GM12878 (cell line): ENCODE measurements around the gene ZDHHC14. TPM values are rescaled to one million over a fixed set of nuclear protein-coding genes. Genes with fewer than 3 reads are reported as not detected.

Source experiments
- ATAC-seq: fragments of 200-7000 bp; cut with Tn5 transposase; 3 replicates; pipeline ENCODE4 v1.9.1; 2020; ENCODE audit warnings: mild to moderate bottlenecking, moderate library complexity
- BruUV-seq: library from RNA; stranded (reverse); fragments of 400-500 nt; replicated peaks from 2 replicates; lab custom pipeline; 2021; lab: Mats Ljungman, UMichigan
- CTCF ChIA-PET: fragments of 300-600 bp; sonication (Branson Sonifier 250); formaldehyde crosslinking; extraction: SDS; loops from one replicate; lab custom pipeline; 2021; ENCODE audit warnings: inconsistent platforms; lab: Yijun Ruan, JAX
- POLR2A ChIA-PET: fragments of 350-600 bp; formaldehyde crosslinking; extraction: SDS; loops from one replicate; lab custom pipeline; 2021; ENCODE audit warnings: inconsistent platforms; lab: Charles Lee
- RAD21 ChIA-PET: fragments of 300-600 bp; sonication (Branson Sonifier 250); formaldehyde crosslinking; loops from one replicate; lab custom pipeline; 2023; ENCODE audit warnings: antibody characterized with exemption; ENCODE audit not compliant: unreplicated experiment; lab: Charles Lee
- SMC1A ChIA-PET: fragments of 300-600 bp; sonication (Branson Sonifier 250); formaldehyde crosslinking; loops from one replicate; lab custom pipeline; 2023; ENCODE audit not compliant: unreplicated experiment, uncharacterized antibody; lab: Charles Lee
- DNase-seq: peaks from one replicate; pipeline ENCODE4 v3.0.0-alpha.2; 2011; ENCODE audit warnings: low read depth, low spot score
- FAIRE-seq: peaks from 3 replicates; lab custom pipeline; 2011; peaks lifted over from hg19 to GRCh38; lab: Jason Lieb, UNC
- H2AFZ ChIP-seq: 2 replicates; pipeline ENCODE4 v1.6.0; 2011; ENCODE audit warnings: low read depth, low read length, control low read depth; ENCODE audit not compliant: control insufficient read depth
- H3K27ac ChIP-seq: 2 replicates; pipeline ENCODE4 v1.5.1; 2011; ENCODE audit warnings: control low read depth; ENCODE audit not compliant: control insufficient read depth, insufficient read depth
- H3K27me3 ChIP-seq, 2 experiments: replicated peaks in 1 of 2; 2 replicates each; pipeline versions ENCODE4 v1.6.0 to v1.6.1; 2011; ENCODE audit warnings: low read length in 1 of 2; ENCODE audit not compliant: control insufficient read depth in 2 of 2, insufficient read depth in 2 of 2
- H3K36me3 ChIP-seq, 2 experiments: 2 replicates each; pipeline ENCODE4 v1.5.1; 2011; ENCODE audit warnings: low read length in 1 of 2; ENCODE audit not compliant: control insufficient read depth in 2 of 2, insufficient read depth in 2 of 2
- H3K4me1 ChIP-seq: 2 replicates; pipeline ENCODE4 v1.6.1; 2011; ENCODE audit warnings: mild to moderate bottlenecking, low read length, moderate library complexity, mixed read lengths; ENCODE audit not compliant: control insufficient read depth, insufficient read depth
- H3K4me2 ChIP-seq: 2 replicates; pipeline ENCODE4 v1.6.0; 2011; ENCODE audit warnings: control low read depth; ENCODE audit not compliant: control insufficient read depth, insufficient read depth
- H3K4me3 ChIP-seq: fragments of 200-600 bp; sonication (generic); 2 replicates; pipeline ENCODE4 v1.5.1; 2016
- H3K79me2 ChIP-seq: 2 replicates; pipeline ENCODE4 v1.6.0; 2011; ENCODE audit warnings: low read length; ENCODE audit not compliant: control insufficient read depth, insufficient read depth
- H3K9ac ChIP-seq: 2 replicates; pipeline ENCODE4 v1.8.0; 2011; ENCODE audit warnings: low read length, control low read depth, mixed read lengths; ENCODE audit not compliant: control insufficient read depth, insufficient read depth
- H3K9me3 ChIP-seq: replicated peaks from 3 replicates; pipeline ENCODE4 v1.5.1; 2011; ENCODE audit warnings: mild to moderate bottlenecking, low read length; ENCODE audit not compliant: control insufficient read depth, insufficient read depth
- H4K20me1 ChIP-seq: 2 replicates; pipeline ENCODE4 v1.6.0; 2011; ENCODE audit not compliant: control insufficient read depth, insufficient read depth
- DPF2 ChIP-seq: fragments of 450-650 bp; IDR thresholded peaks from 2 replicates; pipeline ENCODE4 v1.6.1; 2017; ENCODE audit warnings: mild to moderate bottlenecking
- NR2C2 ChIP-seq: IDR thresholded peaks from 2 replicates; pipeline ENCODE4 v1.6.1; 2011; ENCODE audit warnings: borderline replicate concordance, low read depth; ENCODE audit not compliant: control insufficient read depth, insufficient read length
- NRF1 ChIP-seq: conservative IDR thresholded peaks from 2 replicates; pipeline ENCODE4 v1.6.1; 2011; ENCODE audit warnings: mild to moderate bottlenecking, low read depth, low read length, improper control_type of control experiment
- WRNIP1 ChIP-seq: IDR thresholded peaks from 2 replicates; pipeline ENCODE4 v1.6.1; 2011; ENCODE audit warnings: low read depth, low read length, improper control_type of control experiment, borderline replicate concordance
- ZNF274 ChIP-seq: IDR thresholded peaks from one replicate; pipeline ENCODE4 v1.8.0; 2011; ENCODE audit not compliant: insufficient read length, insufficient read depth
- WGBS: methylation state at CpG from one replicate; pipeline ENCODE4 v1.1.6; 2016; ENCODE audit warnings: low lambda C conversion rate; ENCODE audit not compliant: insufficient replicate concordance, insufficient coverage; ENCODE audit errors: missing lambda C conversion rate; 5-methylcytosine and 5-hydroxymethylcytosine counted together
- in situ Hi-C: fragments of 300-500 bp; cut with MboI; formaldehyde crosslinking; loops from 9 replicates; pipeline ENCODE4 v1.14.3; 2018; ENCODE audit warnings: mixed read lengths
- intact Hi-C: fragments of 100-400 bp; cut with micrococcal nuclease; formaldehyde crosslinking; loops from one replicate; pipeline ENCODE4 v1.14.2; 2022; ENCODE audit not compliant: unreplicated experiment
- polyA plus RNA-seq, 11 experiments: library from polyadenylated mRNA; depleted of rRNA in 4 of 11; unstranded in 6 of 11; stranded (reverse) in 5 of 11; fragments of >200 nt; fragmentation: Nextera tagmentation in 4 of 11; fragmentation: Illumina TruSeq in 1 of 11; extraction: Ambion mirVana in 4 of 11; extraction: Trizol in 1 of 11; gene quantifications; 1 replicate in 1 of 11; 2 replicates in 10 of 11; pipeline versions ENCODE4 v1.2.1 to v1.2.3, GENCODE V29; 2011 to 2016; ENCODE audit warnings: inconsistent platforms in 2 of 11, missing spikeins in 2 of 11, low read depth in 1 of 11
- total RNA-seq, 4 experiments: library from RNA; depleted of rRNA in 3 of 4; stranded (reverse); fragments of >200 nt in 3 of 4; fragmentation: Illumina TruSeq in 1 of 4; extraction: Trizol in 1 of 4; gene quantifications; 2 replicates each; pipeline versions ENCODE4 v1.2.1 to v1.2.3, GENCODE V29; 2013 to 2021
- TF ChIP-seq, protein P1 (sequence below): IDR thresholded peaks from 2 replicates; pipeline ENCODE4 v1.6.1; 2011; ENCODE audit warnings: borderline replicate concordance, low read depth, mild to moderate bottlenecking, moderate library complexity, mixed read lengths, low read length; ENCODE audit not compliant: insufficient read depth; ENCODE audit errors: extremely low read length

Gene ZDHHC14
- total and polyA plus RNA-seq, 10 of the 15 experiments (the other 5 are each of a cell fraction or from before 2014, with no cell fraction given), result 0.15 to 16.0 (median 0.76) TPM; not detected in 1

DNA sequence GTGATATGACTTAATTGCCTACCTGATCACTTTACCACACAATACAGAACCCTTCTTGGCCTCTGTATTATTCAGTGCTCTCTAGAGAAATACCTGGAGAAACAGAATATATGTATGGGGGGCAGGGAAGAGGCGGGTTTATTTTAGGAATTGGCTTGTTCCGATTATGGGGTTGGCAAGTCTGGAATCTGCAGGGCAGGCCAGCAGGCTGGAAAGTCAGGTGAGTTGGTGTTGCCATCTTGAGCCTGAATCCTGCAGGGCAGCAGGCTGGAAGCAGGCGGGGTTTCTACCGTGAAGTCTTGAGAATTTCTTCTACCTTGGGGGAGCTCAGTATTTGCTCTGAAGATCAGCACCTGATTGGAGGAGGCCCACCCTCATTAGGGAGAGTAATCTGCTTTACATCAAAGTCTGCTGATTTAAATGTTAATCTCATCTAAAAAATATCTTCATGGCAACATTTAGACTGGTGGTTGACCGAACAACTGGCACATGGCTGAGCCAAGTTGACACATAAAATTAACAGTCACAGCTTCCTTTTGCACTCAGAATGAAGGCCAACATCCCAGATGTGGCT, 193.9 kb downstream of the ZDHHC14 start:
- H3K36me3 ChIP-seq, result no peaks in the 10 kb centered on the region
- peaks cover 21% of the 10 kb centered on the region for H3K4me1 ChIP-seq
- DNase-seq, result no peak
- TF ChIP-seq NRF1 (no peak), ZNF274 (no peak), DPF2 (no peak), NR2C2 (no peak), WRNIP1 (no peak)
- TF ChIP-seq, protein P1, sequence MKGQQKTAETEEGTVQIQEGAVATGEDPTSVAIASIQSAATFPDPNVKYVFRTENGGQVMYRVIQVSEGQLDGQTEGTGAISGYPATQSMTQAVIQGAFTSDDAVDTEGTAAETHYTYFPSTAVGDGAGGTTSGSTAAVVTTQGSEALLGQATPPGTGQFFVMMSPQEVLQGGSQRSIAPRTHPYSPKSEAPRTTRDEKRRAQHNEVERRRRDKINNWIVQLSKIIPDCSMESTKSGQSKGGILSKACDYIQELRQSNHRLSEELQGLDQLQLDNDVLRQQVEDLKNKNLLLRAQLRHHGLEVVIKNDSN, result no peak
- 89% methylated on average over 5 of the region's 5 CpGs for WGBS
- ATAC-seq, result no peak
- BruUV-seq, result no TSS peak
- H3K4me2 ChIP-seq, result no peak overlapping the region
- SMC1A ChIA-PET, result interaction anchor here (0.7 to 1.3 kb wide), 3 partner anchors 21 to 92 kb away, joined by 3 read pairs; no protein-coding TSS in a partner anchor
- no peak overlapping the region for H3K9ac ChIP-seq
- FAIRE-seq, result no peak
- in situ Hi-C loops (no loop called here), intact Hi-C loops (no loop called here)
- H3K27me3 ChIP-seq, result no peaks in the 10 kb centered on the region
- H2AFZ ChIP-seq, result no peak overlapping the region
- CTCF ChIA-PET, result interaction anchor here (1.1 kb wide), 1 partner anchor 12 kb away, joined by 3 read pairs; no protein-coding TSS in a partner anchor
- H3K79me2 ChIP-seq, result no peaks in the 10 kb centered on the region
- RAD21 ChIA-PET, result no interaction called here
- no peaks in the 10 kb centered on the region for H4K20me1 ChIP-seq
- POLR2A ChIA-PET, result no interaction called here
- no peak overlapping the region for H3K27ac ChIP-seq
- H3K4me3 ChIP-seq, result no peak overlapping the region
- H3K9me3 ChIP-seq, result peaks cover 9% of the 10 kb centered on the region
